Colonic mucosa (tissue), 4 donors: ENCODE data around the gene PTPRE. TPM values are rescaled to one million over a fixed set of nuclear protein-coding genes. Genes with fewer than 3 reads are reported as not detected.

Experiments used
- DNase-seq: peaks from one replicate; pipeline ENCODE4 v3.0.0-alpha.2; 2020
- H3K27ac ChIP-seq: fragments of 200-600 bp; one replicate; pipeline ENCODE4 v1.8.0; 2021
- H3K27me3 ChIP-seq: fragments of 200-600 bp; one replicate; pipeline ENCODE4 v1.8.0; 2021
- H3K36me3 ChIP-seq: fragments of 200-600 bp; one replicate; pipeline ENCODE4 v1.8.0; 2021
- H3K4me1 ChIP-seq: fragments of 200-600 bp; one replicate; pipeline ENCODE4 v1.8.0; 2021; ENCODE audit warnings: mild to moderate bottlenecking
- H3K4me3 ChIP-seq: fragments of 200-600 bp; one replicate; pipeline ENCODE4 v1.8.0; 2021
- H3K9ac ChIP-seq, 2 donors: one replicate each; pipeline ENCODE4 v1.7.0; 2013; ENCODE audit warnings: control low read depth in 2 of 2, low read depth in 2 of 2, low read length in 2 of 2
- H3K9me3 ChIP-seq: fragments of 200-600 bp; one replicate; pipeline ENCODE4 v1.8.0; 2021
- CTCF ChIP-seq: fragments of 200-600 bp; IDR thresholded peaks from one replicate; pipeline ENCODE4 v1.8.0; 2022; ENCODE audit warnings: antibody characterized with exemption, mild to moderate bottlenecking
- intact Hi-C: fragments of 100-400 bp; cut with DNase I; formaldehyde crosslinking; loops from one replicate; pipeline ENCODE4 v1.14.1; 2022
- total RNA-seq, 2 donors: library from RNA; stranded (reverse); fragmentation: NEBNext Ultra II Directional in 1 of 2; extraction: Animal tissue kit (Norgen Biotek cat#: 25700) in 1 of 2; gene quantifications; one replicate each; pipeline ENCODE4 v1.2.1, GENCODE V29; 2021
- donor health status: healthy.
- donor health status: DM: no; HTN: no; CAD: no.
- donor health status: DM: no; HTN: no; CAD: no.

The PTPRE gene
- total RNA-seq, 2 donors from 2014 or later = 15.9 to 18.8 TPM

- no peaks in the 10 kb centered on the region for H3K9me3 ChIP-seq
- intact Hi-C loops = no loop called here
- H3K36me3 ChIP-seq = no peaks in the 10 kb centered on the region
- H3K4me3 ChIP-seq = no peak overlapping the region
- no peak for DNase-seq
- no peaks in the 10 kb centered on the region for H3K4me1 ChIP-seq
- TF ChIP-seq CTCF = no peak
- no peaks in the 10 kb centered on the region for H3K27me3 ChIP-seq
- H3K9ac ChIP-seq = no peak overlapping the region
- H3K27ac ChIP-seq = no peak overlapping the region
Measured at GRCh38 chr10:128000471-128001362, 93.8 kb downstream of the PTPRE start.

- Histone ChIP-seq H3K4me1 (no peaks in the 10 kb centered on the region), H3K36me3 (no peaks in the 10 kb centered on the region), H3K9ac (no peak overlapping the region), H3K27me3 (no peaks in the 10 kb centered on the region), H3K9me3 (no peaks in the 10 kb centered on the region), H3K27ac (no peak overlapping the region), H3K4me3 (no peak overlapping the region)
- no peak for TF ChIP-seq CTCF
- no peak for DNase-seq
- intact Hi-C loops = no loop called here
Measured at GRCh38 chr10:128001363-128001745, 94.5 kb downstream of the PTPRE start.

DNA sequence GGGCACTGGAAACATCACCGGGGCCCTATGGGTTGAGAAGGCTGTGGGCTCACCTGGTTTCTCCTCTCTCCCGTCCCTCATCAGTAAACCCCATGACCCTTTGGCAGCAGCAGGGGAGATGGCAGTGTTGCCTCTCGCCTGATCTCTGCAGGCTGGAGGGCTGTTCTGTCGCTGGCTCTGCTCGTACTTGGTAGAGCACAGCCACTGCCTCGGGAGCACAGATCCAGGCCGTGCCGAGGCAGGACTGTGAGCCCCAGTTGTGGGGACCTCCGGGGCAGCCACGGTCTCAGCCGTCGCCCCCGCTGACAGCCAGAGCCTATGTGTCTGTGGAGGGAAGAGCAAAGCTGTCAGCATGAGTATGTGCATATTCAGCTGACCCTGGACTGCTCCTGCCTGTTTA is 94.9 kb downstream of the PTPRE start:
- TF ChIP-seq CTCF = no peak
- H3K4me3 ChIP-seq = no peak overlapping the region

DNA sequence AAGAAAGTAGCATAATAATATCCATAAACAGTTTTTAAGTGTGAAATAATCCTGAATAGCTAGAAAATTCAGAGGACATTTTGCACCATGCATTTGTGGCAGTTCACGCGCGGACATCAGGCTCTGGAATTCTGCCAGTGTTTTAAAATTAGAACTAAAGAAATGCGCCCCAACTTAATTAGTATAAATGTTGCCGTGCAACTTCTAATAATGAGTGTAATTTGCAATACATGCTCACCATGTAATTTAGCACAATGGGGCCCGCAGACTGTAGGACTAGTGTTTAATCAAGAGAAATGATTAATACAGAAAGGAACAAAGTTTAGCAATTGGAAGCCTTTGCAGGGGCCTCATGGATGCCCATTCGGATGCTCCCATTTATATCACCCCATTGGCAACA is 96.6 kb downstream of the PTPRE start:
- H3K9me3 ChIP-seq = no peaks in the 10 kb centered on the region
- no peak for DNase-seq
- no peaks in the 10 kb centered on the region for H3K36me3 ChIP-seq
- H3K4me1 ChIP-seq = no peaks in the 10 kb centered on the region
- intact Hi-C loops = no loop called here
- no peak overlapping the region for H3K27ac ChIP-seq
- no peaks in the 10 kb centered on the region for H3K27me3 ChIP-seq
- TF ChIP-seq CTCF = no peak
- no peak overlapping the region for H3K9ac ChIP-seq
- H3K4me3 ChIP-seq = no peak overlapping the region

More for the DNA sequence above, 94.9 kb downstream of the PTPRE start:
- Histone ChIP-seq H3K4me1 (no peaks in the 10 kb centered on the region), H3K9ac (no peak overlapping the region), H3K9me3 (no peaks in the 10 kb centered on the region), H3K27ac (no peak overlapping the region), H3K27me3 (no peaks in the 10 kb centered on the region), H3K36me3 (no peaks in the 10 kb centered on the region)
- intact Hi-C loops = no loop called here
- DNase-seq = no peak

DNA sequence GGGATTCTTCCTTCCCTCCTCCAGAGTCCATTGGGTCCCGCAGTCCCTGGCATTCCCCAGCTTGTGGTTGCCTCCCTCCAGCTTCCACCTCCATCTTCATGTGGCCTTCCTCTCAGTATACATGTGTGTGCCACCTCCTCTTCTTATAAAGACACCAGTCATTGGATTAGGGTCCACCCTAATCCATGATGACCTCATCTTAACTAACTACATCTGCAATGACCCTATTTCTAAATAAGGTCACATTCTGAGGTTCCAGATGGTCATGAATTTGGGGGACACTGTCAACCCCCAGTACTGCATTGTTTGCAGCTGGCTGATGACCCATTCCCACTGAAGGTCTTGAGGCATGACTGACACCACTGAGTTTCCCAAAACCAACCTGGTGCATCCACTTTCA is 99.0 kb downstream of the PTPRE start:
- no peak for DNase-seq
- no peak overlapping the region for H3K27ac ChIP-seq

More for the DNA sequence above, 99.0 kb downstream of the PTPRE start:
- intact Hi-C loops = no loop called here
- no peak overlapping the region for H3K9ac ChIP-seq
- H3K4me3 ChIP-seq = no peak overlapping the region
- H3K27me3 ChIP-seq = no peaks in the 10 kb centered on the region
- no peaks in the 10 kb centered on the region for H3K4me1 ChIP-seq
- no peak for TF ChIP-seq CTCF
- no peaks in the 10 kb centered on the region for H3K36me3 ChIP-seq
- no peaks in the 10 kb centered on the region for H3K9me3 ChIP-seq
